ENCODE data around the gene MYOG. TPM values are rescaled to one million over a fixed set of nuclear protein-coding genes. Genes with fewer than 3 reads are reported as not detected.

The MYOG gene
- total and polyA plus RNA-seq, 2 experiments from 2014 or later: not detected

DNA sequence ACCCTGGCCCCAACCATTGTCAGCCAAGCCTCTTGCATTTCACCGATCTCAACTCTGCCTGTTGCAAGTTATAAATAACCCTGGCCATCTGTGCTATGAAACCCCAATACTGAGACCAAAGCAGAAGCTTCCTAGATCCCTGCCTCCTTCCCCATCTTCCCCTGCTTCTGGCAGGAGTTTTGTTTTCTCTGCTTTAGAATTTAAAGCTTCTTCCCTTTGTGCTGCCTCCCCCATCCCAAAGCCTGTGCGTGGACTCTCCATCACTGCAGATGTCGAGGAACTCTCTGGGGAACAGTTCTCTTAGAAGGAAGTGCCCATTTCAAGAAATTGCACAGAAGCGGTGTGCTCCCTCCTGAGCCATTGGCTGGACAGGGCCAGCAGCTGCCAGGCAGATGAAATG lies 17.4 kb upstream of the MYOG start:
- Histone ChIP-seq H3K27ac (no peak overlapping the region), H3K79me2 (no peaks in the 10 kb centered on the region), H3K9me2 (replicated peaks; ENCODE audit: insufficient read depth) (no peaks in the 10 kb centered on the region), H3K4me1 (ENCODE audit: insufficient read depth) (no peaks in the 10 kb centered on the region), H3K36me3 (replicated peaks; ENCODE audit: insufficient read depth, low read depth) (no peaks in the 10 kb centered on the region), H4K20me1 (ENCODE audit: insufficient read depth, poor library complexity, severe bottlenecking) (no peaks in the 10 kb centered on the region), H3K27me3 (peaks cover 7% of the 10 kb centered on the region), H3K4me2 (no peak overlapping the region), H3K4me3 (no peak overlapping the region), H2AFZ (no peak overlapping the region), H3K9me3 (ENCODE audit: low read depth) (no peaks in the 10 kb centered on the region)
- whole genome bisulfite sequencing (ENCODE audit: low lambda C conversion rate, missing lambda C conversion rate): 86% methylated on average over 4 of the region's 4 CpGs
- no peak for DNase-seq (ENCODE audit: low spot score)
- TF ChIP-seq EZH2phosphoT487 (IDR thresholded peaks at IDR 0.05; ENCODE audit: low read depth, severe bottlenecking, unreplicated experiment) (no peak), EZH2 (IDR thresholded peaks at IDR 0.05; ENCODE audit: borderline replicate concordance) (no peak)
- TF ChIP-seq, protein P1, sequence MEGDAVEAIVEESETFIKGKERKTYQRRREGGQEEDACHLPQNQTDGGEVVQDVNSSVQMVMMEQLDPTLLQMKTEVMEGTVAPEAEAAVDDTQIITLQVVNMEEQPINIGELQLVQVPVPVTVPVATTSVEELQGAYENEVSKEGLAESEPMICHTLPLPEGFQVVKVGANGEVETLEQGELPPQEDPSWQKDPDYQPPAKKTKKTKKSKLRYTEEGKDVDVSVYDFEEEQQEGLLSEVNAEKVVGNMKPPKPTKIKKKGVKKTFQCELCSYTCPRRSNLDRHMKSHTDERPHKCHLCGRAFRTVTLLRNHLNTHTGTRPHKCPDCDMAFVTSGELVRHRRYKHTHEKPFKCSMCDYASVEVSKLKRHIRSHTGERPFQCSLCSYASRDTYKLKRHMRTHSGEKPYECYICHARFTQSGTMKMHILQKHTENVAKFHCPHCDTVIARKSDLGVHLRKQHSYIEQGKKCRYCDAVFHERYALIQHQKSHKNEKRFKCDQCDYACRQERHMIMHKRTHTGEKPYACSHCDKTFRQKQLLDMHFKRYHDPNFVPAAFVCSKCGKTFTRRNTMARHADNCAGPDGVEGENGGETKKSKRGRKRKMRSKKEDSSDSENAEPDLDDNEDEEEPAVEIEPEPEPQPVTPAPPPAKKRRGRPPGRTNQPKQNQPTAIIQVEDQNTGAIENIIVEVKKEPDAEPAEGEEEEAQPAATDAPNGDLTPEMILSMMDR (IDR thresholded peaks at IDR 0.05; ENCODE audit: poor library complexity): no peak

DNA sequence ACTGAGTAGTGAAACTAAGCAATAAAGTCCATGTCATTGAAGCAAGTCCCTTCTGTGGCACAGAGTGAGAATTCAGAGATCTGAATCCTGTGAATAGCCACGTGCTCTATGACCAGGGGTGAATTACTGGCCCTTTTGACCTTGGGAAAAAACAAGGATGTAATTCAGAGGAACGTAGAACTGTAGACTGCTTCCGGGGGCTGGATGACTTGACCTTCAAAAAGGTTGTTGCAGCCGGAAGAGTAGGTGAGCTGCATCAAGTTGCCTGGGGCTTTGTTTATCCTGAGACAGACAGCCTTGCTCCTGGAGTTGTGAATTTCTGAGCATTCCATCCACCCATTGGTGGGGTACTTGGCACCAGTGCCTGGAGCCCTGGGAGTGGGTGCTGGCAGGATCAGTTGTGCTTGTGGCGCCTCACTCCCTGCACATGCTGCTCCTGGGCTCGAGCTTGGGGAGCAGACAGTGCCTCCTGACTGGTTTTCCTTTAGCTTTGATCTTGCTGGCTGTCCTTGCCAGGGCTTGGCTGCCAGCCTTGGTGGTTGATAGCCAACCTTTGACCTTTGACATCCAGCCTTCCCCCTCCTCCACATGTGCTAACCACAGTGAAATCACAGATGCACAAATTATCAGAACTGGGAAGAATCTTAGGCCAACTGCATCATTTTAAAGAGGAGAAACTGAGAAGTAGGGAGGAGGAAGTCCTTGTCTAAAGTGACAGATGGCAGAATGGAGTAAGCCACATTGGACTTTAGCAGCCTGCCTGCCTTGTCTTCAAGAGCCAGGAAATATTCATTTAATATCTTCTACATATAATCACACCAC lies 16.2 kb upstream of the MYOG start:
- H4K20me1 ChIP-seq (ENCODE audit: insufficient read depth, poor library complexity, severe bottlenecking): no peaks in the 10 kb centered on the region
- WGBS (ENCODE audit: low lambda C conversion rate, missing lambda C conversion rate): 63% methylated on average over 6 of the region's 6 CpGs

DNA sequence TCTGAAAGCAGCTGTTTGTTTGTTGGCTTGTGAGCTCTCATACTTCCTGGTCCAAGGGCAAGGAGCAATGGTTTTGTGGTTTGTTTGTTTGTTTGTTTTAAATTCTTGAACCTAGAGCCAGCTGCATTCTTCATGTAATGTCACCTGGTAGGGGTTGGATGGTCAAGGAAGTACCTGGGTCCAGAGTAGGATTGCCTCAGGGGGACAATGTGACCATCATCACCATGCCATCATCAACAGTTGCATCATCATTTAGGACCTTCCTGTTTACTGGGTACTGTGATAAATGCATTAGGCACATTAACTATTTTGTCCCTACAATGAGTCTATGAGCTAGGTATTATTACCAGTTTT lies 14.7 kb upstream of the MYOG start:
- no peak overlapping the region for H3K4me3 ChIP-seq
- H2AFZ ChIP-seq: no peak overlapping the region
- H3K9me3 ChIP-seq (ENCODE audit: low read depth): peaks cover 4% of the 10 kb centered on the region
- H3K9me2 ChIP-seq (replicated peaks; ENCODE audit: insufficient read depth): no peaks in the 10 kb centered on the region
- no peaks in the 10 kb centered on the region for H3K79me2 ChIP-seq
- H3K4me1 ChIP-seq (ENCODE audit: insufficient read depth): no peaks in the 10 kb centered on the region
- DNase-seq (ENCODE audit: low spot score): no peak
- no peaks in the 10 kb centered on the region for H4K20me1 ChIP-seq (ENCODE audit: insufficient read depth, poor library complexity, severe bottlenecking)
- H3K36me3 ChIP-seq (replicated peaks; ENCODE audit: insufficient read depth, low read depth): no peaks in the 10 kb centered on the region
- H3K4me2 ChIP-seq: no peak overlapping the region
- H3K27ac ChIP-seq: no peak overlapping the region
- no peaks in the 10 kb centered on the region for H3K27me3 ChIP-seq
- no peak for TF ChIP-seq EZH2phosphoT487 (IDR thresholded peaks at IDR 0.05; ENCODE audit: low read depth, severe bottlenecking, unreplicated experiment)
- TF ChIP-seq EZH2 (IDR thresholded peaks at IDR 0.05; ENCODE audit: borderline replicate concordance): no peak
- TF ChIP-seq, protein P1 (IDR thresholded peaks at IDR 0.05; ENCODE audit: poor library complexity): no peak

More for the DNA sequence above, 16.2 kb upstream of the MYOG start:
- Histone ChIP-seq H3K27ac (no peak overlapping the region), H3K4me2 (no peak overlapping the region), H2AFZ (no peak overlapping the region), H3K4me3 (no peak overlapping the region), H3K79me2 (no peaks in the 10 kb centered on the region), H3K27me3 (peaks cover 6% of the 10 kb centered on the region), H3K9me2 (replicated peaks; ENCODE audit: insufficient read depth) (no peaks in the 10 kb centered on the region), H3K9me3 (ENCODE audit: low read depth) (no peaks in the 10 kb centered on the region), H3K4me1 (ENCODE audit: insufficient read depth) (no peaks in the 10 kb centered on the region), H3K36me3 (replicated peaks; ENCODE audit: insufficient read depth, low read depth) (no peaks in the 10 kb centered on the region)
- DNase-seq (ENCODE audit: low spot score): no peak
- TF ChIP-seq, protein P1 (IDR thresholded peaks at IDR 0.05; ENCODE audit: poor library complexity): no peak
- TF ChIP-seq EZH2 (IDR thresholded peaks at IDR 0.05; ENCODE audit: borderline replicate concordance) (no peak), EZH2phosphoT487 (IDR thresholded peaks at IDR 0.05; ENCODE audit: low read depth, severe bottlenecking, unreplicated experiment) (no peak)
